Transverse colon (tissue), 4 donors: ENCODE data around the gene LAPTM5. TPM values are rescaled to one million over a fixed set of nuclear protein-coding genes. Genes with fewer than 3 reads are reported as not detected.

Source experiments
- DNase-seq: peaks from one replicate; pipeline ENCODE4 v3.0.0-alpha.2; 2019
- H3K27ac ChIP-seq, 4 donors: fragments of 200-600 bp; sonication (generic); 2 replicates each; pipeline ENCODE4 v1.5.1; 2016 to 2018; ENCODE audit warnings: inconsistent platforms in 4 of 4
- H3K27me3 ChIP-seq: fragments of 200-600 bp; sonication (generic); 2 replicates; pipeline ENCODE4 v1.5.1; 2017; ENCODE audit warnings: inconsistent platforms
- H3K36me3 ChIP-seq, 4 donors: fragments of 200-600 bp; sonication (generic); 2 replicates each; pipeline ENCODE4 v1.5.1; 2017 to 2019; ENCODE audit warnings: inconsistent platforms in 4 of 4
- H3K4me1 ChIP-seq, 4 donors: fragments of 200-600 bp; sonication (generic); 2 replicates each; pipeline ENCODE4 v1.5.1; 2017 to 2020; ENCODE audit warnings: inconsistent platforms in 4 of 4
- H3K4me3 ChIP-seq, 4 donors: fragments of 200-600 bp; sonication (generic); 1 replicate in 1 of 4; 2 replicates in 3 of 4; pipeline versions ENCODE4 v1.5.1 to v1.6.1; 2017 to 2019; ENCODE audit warnings: inconsistent platforms in 4 of 4
- H3K9me3 ChIP-seq, 2 donors: fragments of 200-600 bp; sonication (generic); 2 replicates each; pipeline ENCODE4 v1.5.1; 2017 to 2019; ENCODE audit warnings: inconsistent platforms in 2 of 2
- CTCF ChIP-seq, 5 experiments: fragments of 200-600 bp in 3 of 5; fragments of 450-650 bp in 2 of 5; sonication (generic) in 3 of 5; IDR thresholded peaks; 1 replicate in 2 of 5; 2 replicates in 3 of 5; pipeline ENCODE4 v1.5.1; 2016 to 2017; ENCODE audit warnings: antibody characterized with exemption in 5 of 5, inconsistent platforms in 3 of 5, mild to moderate bottlenecking in 2 of 5, moderate library complexity in 1 of 5
- EP300 ChIP-seq: sonication (generic); formaldehyde crosslinking; IDR thresholded peaks from one replicate; pipeline ENCODE4 v1.6.1; 2017; ENCODE audit warnings: antibody characterized with exemption, low read depth
- POLR2A ChIP-seq: fragments of 450-650 bp; IDR thresholded peaks from one replicate; pipeline ENCODE4 v1.6.1; 2016; ENCODE audit warnings: antibody characterized with exemption, mild to moderate bottlenecking, moderate library complexity
- POLR2AphosphoS5 ChIP-seq, 3 donors: sonication (generic); formaldehyde crosslinking; IDR thresholded peaks; one replicate each; pipeline ENCODE4 v1.6.1; 2016; ENCODE audit warnings: antibody characterized with exemption in 3 of 3
- WGBS, 2 donors: methylation state at CpG; one replicate each; pipeline ENCODE4 v1.1.5; 2018; ENCODE audit warnings: low coverage in 1 of 2; 5-methylcytosine and 5-hydroxymethylcytosine counted together
- in situ Hi-C, 4 donors: fragments of 200-750 bp; cut with MboI; loops; one replicate each; pipeline versions ENCODE4 v1.15.0 to v1.15.1; 2017; ENCODE audit warnings: low sequenced_read_pairs in 3 of 4, low pct_ligation_motif_present in 1 of 4, low pct_unique_long_range_greater_than_20kb in 1 of 4
- intact Hi-C: fragments of 100-400 bp; cut with DNase I; formaldehyde crosslinking; loops from one replicate; pipeline ENCODE4 v1.15.1; 2023; ENCODE audit warnings: low total_unique reads
- total RNA-seq, 4 donors: library from RNA; depleted of rRNA; stranded (reverse); fragments of >200 nt; gene quantifications; one replicate each; pipeline ENCODE4 v1.1.0, GENCODE V29; 2016

LAPTM5 gene
- total RNA-seq, 4 donors from 2014 or later, result 5.2 to 66.6 (median 34.5) TPM

GRCh38 chr1:30738715-30739559 lies 18.6 kb downstream of the LAPTM5 start:
- Histone ChIP-seq H3K36me3 (no peaks in the 10 kb centered on the region), H3K27me3 (no peaks in the 10 kb centered on the region), H3K4me3 (no peak overlapping the region), H3K27ac (no peak overlapping the region), H3K9me3 (no peaks in the 10 kb centered on the region), H3K4me1 (peaks cover 0 to 12% (median 0%) of the 10 kb centered on the region in 4 donors)
- TF ChIP-seq EP300 (no peak), CTCF (IDR thresholded peaks at IDR 0.05) (no peak), POLR2A (no peak), POLR2AphosphoS5 (IDR thresholded peaks at IDR 0.05) (no peak)
- 82 to 90% methylated on average over 4 to 10 of the region's 10 CpGs for WGBS, 2 donors
- in situ Hi-C loops, result no loop called here
- intact Hi-C loops, result no loop called here
- DNase-seq, result no peak

GRCh38 chr1:30738040-30738714 lies 19.4 kb downstream of the LAPTM5 start:
- WGBS, 2 donors, result 60 to 73% methylated on average over 1 to 5 of the region's 5 CpGs
- Histone ChIP-seq H3K27me3 (no peaks in the 10 kb centered on the region), H3K36me3 (no peaks in the 10 kb centered on the region), H3K27ac (no peak overlapping the region), H3K9me3 (no peaks in the 10 kb centered on the region), H3K4me1 (peaks cover 0 to 12% (median 0%) of the 10 kb centered on the region in 4 donors), H3K4me3 (no peak overlapping the region)
- in situ Hi-C loops (no loop called here), intact Hi-C loops (no loop called here)
- no peak for DNase-seq
- no peak for TF ChIP-seq CTCF (IDR thresholded peaks at IDR 0.05)
- TF ChIP-seq POLR2A, result no peak
- TF ChIP-seq EP300, result no peak
- no peak for TF ChIP-seq POLR2AphosphoS5 (IDR thresholded peaks at IDR 0.05)

- Histone ChIP-seq H3K36me3 (no peaks in the 10 kb centered on the region), H3K27me3 (no peaks in the 10 kb centered on the region), H3K9me3 (no peaks in the 10 kb centered on the region), H3K4me3 (no peak overlapping the region), H3K27ac (no peak overlapping the region), H3K4me1 (peaks cover 0 to 7% (median 0%) of the 10 kb centered on the region in 4 donors)
- TF ChIP-seq CTCF (IDR thresholded peaks at IDR 0.05) (no peak), POLR2A (no peak), EP300 (no peak), POLR2AphosphoS5 (IDR thresholded peaks at IDR 0.05) (no peak)
- DNase-seq, result no peak
- 80 to 93% methylated on average over 1 to 14 of the region's 14 CpGs for WGBS, 2 donors
- intact Hi-C loops, result no loop called here
- in situ Hi-C loops, result no loop called here
These were observed 20.1 kb downstream of the LAPTM5 start for GRCh38 chr1:30737357-30738039.
